ENCODE measurements around the gene ARHGAP20. TPM values are rescaled to one million over a fixed set of nuclear protein-coding genes. Genes with fewer than 3 reads are reported as not detected.

ARHGAP20 gene
- total and polyA plus RNA-seq, 4 donors = 0.46 to 1.5 (median 0.73) TPM

DNA sequence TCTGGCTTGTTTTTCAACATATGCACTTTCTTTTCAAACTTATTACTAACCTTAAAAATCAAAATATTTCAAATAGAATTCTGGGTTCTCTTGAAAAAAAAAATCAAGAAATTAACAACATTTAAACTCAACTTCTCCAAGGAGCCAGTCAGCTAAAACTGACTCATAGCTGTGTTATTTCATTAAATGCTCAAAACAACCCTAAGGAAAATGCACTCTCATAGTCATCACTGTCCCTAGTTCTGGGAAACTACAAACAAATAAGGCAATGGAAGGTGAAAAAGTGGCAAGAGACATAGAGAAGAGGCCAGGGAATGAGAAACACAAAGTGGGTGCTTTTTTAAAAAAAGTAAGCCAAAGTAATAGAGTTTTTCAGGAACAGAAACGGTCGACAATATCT is 4.1 kb upstream of the ARHGAP20 start (continued):
- TF ChIP-seq EGR1 (IDR thresholded peaks at IDR 0.05; ENCODE audit: low read depth in 2 of 2) (no peak), TAF1 (conservative IDR thresholded peaks at IDR 0.05) (no peak), SP1 (IDR thresholded peaks at IDR 0.05) (no peak), NR2F2 (IDR thresholded peaks at IDR 0.05) (no peak), JUND (IDR thresholded peaks at IDR 0.05) (no peak), ATF3 (IDR thresholded peaks at IDR 0.05) (no peak), HNF4G (IDR thresholded peaks at IDR 0.05) (no peak), GABPA (IDR thresholded peaks at IDR 0.05 in 1 of 2, conservative IDR thresholded peaks at IDR 0.05 in 1 of 2) (no peak), YY1 (IDR thresholded peaks at IDR 0.05) (no peak)

DNA sequence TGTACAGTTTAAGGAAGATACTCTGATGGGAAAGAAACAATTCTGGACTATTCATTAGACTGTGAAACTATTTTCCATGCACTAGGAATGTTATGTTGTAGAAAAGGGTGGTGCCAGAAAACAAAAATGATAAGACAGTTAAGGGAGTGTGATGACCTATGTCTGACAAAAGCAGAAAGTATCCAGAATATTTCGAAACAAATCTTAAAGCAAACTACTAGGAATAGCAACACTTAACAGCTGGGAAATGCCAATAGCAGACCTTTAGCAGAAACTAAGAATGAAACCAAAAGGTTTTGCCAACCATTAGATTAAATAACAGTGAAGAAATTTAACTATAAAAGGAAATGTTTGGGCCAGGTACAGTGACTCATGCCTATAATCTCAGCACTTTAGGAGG is 3.3 kb upstream of the ARHGAP20 start:
- DNase-seq (ENCODE audit: low spot score) = no peak
- Histone ChIP-seq H3K27ac (ENCODE audit: low read depth in 1 of 2, low read length in 2 of 2) (no peak overlapping the region), H3K27me3 (ENCODE audit: control insufficient read depth in 4 of 4, insufficient read depth in 4 of 4, low read length in 3 of 4) (no peaks in the 10 kb centered on the region), H3K4me3 (ENCODE audit: low read depth in 1 of 3, low read length in 3 of 3) (no peak overlapping the region), H3K36me3 (ENCODE audit: control insufficient read depth in 4 of 4, insufficient read depth in 3 of 4, low read depth in 1 of 4, low read length in 3 of 4) (no peaks in the 10 kb centered on the region), H3K4me1 (ENCODE audit: control insufficient read depth in 4 of 4, insufficient read depth in 4 of 4, low read length in 3 of 4) (peaks cover 4 to 23% (median 13%) of the 10 kb centered on the region in 4 donors), H3K9ac (ENCODE audit: low read depth in 1 of 2, low read length in 2 of 2) (no peak overlapping the region), H3K9me3 (ENCODE audit: control insufficient read depth in 4 of 4, low read length in 3 of 4) (no peaks in the 10 kb centered on the region)
- WGBS = 67% methylated on average over 1 of the region's 1 CpG
- TF ChIP-seq YY1 (IDR thresholded peaks at IDR 0.05) (no peak), SP1 (IDR thresholded peaks at IDR 0.05) (no peak), EGR1 (IDR thresholded peaks at IDR 0.05; ENCODE audit: low read depth in 2 of 2) (no peak), HNF4G (IDR thresholded peaks at IDR 0.05) (no peak), ATF3 (IDR thresholded peaks at IDR 0.05) (no peak), JUND (IDR thresholded peaks at IDR 0.05) (no peak), RXRA (IDR thresholded peaks at IDR 0.05) (no peak), FOXA2 (IDR thresholded peaks at IDR 0.05) (no peak), GABPA (IDR thresholded peaks at IDR 0.05 in 1 of 2, conservative IDR thresholded peaks at IDR 0.05 in 1 of 2) (no peak), HNF4A (conservative IDR thresholded peaks at IDR 0.05) (no peak), RAD21 (IDR thresholded peaks at IDR 0.05) (no peak), FOXA1 (IDR thresholded peaks at IDR 0.05) (no peak), TAF1 (conservative IDR thresholded peaks at IDR 0.05) (no peak), NR2F2 (IDR thresholded peaks at IDR 0.05) (no peak), REST (IDR thresholded peaks at IDR 0.05) (no peak)
- TF ChIP-seq, protein P1, sequence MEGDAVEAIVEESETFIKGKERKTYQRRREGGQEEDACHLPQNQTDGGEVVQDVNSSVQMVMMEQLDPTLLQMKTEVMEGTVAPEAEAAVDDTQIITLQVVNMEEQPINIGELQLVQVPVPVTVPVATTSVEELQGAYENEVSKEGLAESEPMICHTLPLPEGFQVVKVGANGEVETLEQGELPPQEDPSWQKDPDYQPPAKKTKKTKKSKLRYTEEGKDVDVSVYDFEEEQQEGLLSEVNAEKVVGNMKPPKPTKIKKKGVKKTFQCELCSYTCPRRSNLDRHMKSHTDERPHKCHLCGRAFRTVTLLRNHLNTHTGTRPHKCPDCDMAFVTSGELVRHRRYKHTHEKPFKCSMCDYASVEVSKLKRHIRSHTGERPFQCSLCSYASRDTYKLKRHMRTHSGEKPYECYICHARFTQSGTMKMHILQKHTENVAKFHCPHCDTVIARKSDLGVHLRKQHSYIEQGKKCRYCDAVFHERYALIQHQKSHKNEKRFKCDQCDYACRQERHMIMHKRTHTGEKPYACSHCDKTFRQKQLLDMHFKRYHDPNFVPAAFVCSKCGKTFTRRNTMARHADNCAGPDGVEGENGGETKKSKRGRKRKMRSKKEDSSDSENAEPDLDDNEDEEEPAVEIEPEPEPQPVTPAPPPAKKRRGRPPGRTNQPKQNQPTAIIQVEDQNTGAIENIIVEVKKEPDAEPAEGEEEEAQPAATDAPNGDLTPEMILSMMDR (IDR thresholded peaks at IDR 0.05; ENCODE audit: low read depth, low read length, missing input control) = no peak
- TF ChIP-seq, protein P2, sequence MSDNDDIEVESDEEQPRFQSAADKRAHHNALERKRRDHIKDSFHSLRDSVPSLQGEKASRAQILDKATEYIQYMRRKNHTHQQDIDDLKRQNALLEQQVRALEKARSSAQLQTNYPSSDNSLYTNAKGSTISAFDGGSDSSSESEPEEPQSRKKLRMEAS (IDR thresholded peaks at IDR 0.05) = no peak
- TF ChIP-seq, protein P3, sequence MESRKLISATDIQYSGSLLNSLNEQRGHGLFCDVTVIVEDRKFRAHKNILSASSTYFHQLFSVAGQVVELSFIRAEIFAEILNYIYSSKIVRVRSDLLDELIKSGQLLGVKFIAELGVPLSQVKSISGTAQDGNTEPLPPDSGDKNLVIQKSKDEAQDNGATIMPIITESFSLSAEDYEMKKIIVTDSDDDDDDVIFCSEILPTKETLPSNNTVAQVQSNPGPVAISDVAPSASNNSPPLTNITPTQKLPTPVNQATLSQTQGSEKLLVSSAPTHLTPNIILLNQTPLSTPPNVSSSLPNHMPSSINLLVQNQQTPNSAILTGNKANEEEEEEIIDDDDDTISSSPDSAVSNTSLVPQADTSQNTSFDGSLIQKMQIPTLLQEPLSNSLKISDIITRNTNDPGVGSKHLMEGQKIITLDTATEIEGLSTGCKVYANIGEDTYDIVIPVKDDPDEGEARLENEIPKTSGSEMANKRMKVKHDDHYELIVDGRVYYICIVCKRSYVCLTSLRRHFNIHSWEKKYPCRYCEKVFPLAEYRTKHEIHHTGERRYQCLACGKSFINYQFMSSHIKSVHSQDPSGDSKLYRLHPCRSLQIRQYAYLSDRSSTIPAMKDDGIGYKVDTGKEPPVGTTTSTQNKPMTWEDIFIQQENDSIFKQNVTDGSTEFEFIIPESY (IDR thresholded peaks at IDR 0.05) = no peak
